ENCODE data around the gene URB1.
"Not testable (repeated sequence)": the region's sequence is repeated elsewhere in the genome, so short reads cannot be mapped to it uniquely, and the experiment has no call there.

Gene URB1

DNA sequence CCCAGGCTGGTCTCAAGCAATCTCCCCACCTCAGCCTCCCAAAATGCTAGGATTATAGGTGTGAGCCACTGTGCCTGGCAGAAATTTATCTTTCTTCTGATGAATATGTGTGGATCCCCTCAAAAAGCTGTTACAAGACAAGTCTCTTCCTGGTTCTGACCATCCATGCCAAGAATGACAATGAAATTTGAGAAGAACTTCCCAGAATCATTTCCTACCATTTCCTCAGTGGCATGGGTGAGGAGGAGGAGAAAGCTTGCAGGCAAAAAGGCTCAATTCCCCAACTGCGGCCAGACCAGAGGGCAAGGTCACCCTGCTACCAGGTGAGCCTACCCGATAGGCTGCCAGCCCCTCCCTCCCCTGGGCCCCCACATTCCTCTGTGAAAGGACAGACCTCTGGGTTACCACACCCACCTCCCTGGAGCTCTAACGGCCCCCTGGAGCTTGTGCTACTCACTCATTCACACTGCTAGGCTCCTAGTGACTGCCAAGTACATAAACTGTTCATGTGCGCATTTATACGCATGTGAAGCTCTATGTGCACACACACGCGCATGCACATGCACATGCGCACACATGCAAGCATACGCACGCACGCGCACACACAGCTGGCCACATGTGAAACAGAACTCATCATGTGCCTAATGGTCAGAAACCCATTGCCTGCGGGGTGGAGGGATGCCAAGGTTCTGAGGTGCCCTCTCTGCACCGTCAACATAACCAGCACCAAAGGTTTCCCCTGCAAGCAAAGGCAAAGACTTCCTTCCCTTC is 77.1 kb downstream of the URB1 start:
- no peak for DNase-seq

- DNase-seq = no peak
These were observed 78.0 kb downstream of the URB1 start for GRCh38 chr21:32314806-32315205.

DNA sequence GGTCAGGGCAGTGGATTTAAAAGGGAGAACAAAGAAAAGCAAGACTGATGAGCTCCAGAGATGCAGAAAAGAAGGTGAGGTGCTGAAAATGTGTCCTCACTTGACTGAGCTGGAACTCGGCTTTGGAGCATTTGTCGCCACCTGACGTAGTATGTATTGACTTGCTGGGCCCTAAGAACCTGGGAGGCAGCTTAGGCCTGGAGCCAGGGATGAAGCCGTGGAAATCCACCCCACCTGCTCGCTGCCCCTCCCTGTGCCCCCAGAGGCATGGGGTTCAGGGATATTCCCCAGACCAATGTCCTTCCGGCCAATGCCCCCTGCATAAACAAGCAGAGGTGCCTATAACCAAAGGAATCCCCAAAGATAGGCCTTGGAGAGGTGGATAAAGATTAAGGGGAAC is 79.8 kb downstream of the URB1 start:
- no peak for DNase-seq

- DNase-seq = no peak
These were observed 80.5 kb downstream of the URB1 start for GRCh38 chr21:32312326-32312725.

DNA sequence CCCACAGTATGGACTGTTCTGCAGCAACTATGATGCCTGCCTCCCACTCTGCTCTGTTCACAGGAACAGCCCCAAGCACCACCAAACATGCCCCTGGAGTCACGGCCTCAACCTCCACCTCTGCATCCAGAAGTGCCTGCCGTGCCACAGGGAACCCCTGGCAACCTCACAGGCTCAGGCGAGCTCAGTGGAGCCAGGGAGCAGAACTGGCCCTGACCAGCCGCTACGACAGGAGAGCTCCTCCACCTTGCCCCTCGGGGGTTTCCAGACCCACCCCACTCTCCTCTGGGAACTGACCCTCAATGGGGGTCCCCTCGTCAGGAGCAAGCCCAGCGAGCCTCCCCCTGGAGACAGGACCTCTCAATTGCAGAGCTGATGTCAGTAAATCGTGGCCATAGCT is 81.2 kb downstream of the URB1 start:
- DNase-seq = no peak

DNA sequence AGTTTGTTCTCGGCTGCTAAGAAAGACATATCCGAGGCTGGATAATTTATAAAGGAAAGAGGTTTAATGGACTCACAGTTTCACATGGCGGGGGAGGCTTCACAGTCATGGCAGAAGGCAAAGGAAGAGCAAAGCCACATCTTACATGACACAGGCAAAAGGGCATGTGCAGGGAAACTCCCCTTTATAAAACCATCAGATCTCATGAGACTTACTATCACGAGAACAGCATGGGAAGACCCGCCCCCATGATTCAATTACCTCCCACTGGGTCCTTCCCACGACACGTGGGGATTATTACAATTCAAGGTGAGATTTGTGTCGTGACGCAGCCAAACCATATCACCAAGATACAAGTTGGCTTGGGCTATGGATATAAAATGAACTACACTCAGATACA is 81.8 kb downstream of the URB1 start:
- not testable (repeated sequence) for DNase-seq

DNA sequence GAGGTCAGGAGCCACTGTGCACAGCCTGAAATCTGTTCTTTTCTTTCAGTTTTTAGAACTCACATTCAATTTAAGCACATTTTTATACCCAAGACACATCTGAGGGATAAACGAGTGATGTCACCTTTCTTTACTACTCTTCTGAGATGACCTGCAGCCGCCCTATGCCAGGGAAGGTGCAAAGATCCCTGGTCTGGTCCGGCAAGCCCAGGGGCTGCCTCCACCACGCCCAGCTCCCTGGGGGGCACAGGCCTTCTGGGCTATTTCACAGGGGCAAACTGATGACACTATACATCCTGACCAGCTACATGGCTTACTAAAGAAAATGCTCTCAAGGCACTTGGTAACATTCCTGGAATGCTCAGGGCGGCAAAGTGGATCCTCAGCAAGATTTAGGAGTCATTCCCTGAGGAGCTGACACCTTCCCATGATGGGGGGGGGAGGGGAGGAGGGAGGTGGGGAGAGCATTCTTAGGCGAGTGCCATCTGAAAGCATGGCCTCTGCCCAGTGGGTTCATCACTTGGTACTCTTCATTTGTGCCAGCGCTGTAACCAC is 82.8 kb downstream of the URB1 start:
- DNase-seq = no peak

DNA sequence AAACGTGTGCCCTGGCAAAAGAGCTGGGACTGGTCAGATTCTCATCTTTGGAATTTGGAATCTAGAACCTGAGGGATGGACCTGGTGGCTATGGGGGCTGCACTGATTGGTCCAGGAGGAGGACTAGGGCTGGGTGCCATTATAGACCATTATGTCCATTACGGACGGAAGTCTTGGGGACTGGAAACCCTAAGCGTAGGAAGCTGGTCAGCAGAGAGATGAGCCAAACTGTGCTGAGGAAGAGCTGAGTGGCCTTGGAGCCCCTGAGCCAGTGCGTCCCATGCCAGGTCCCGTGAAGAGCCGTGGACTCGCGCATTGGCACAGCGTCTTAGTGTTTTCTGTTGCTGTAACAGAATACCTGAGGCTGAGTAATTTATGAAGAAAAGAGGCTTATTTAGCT is 84.1 kb downstream of the URB1 start:
- DNase-seq = no peak

GRCh38 chr21:32307706-32308105 is 85.1 kb downstream of the URB1 start:
- no peak for DNase-seq

GRCh38 chr21:32306021-32306780 is 86.6 kb downstream of the URB1 start:
- DNase-seq = no peak

DNA sequence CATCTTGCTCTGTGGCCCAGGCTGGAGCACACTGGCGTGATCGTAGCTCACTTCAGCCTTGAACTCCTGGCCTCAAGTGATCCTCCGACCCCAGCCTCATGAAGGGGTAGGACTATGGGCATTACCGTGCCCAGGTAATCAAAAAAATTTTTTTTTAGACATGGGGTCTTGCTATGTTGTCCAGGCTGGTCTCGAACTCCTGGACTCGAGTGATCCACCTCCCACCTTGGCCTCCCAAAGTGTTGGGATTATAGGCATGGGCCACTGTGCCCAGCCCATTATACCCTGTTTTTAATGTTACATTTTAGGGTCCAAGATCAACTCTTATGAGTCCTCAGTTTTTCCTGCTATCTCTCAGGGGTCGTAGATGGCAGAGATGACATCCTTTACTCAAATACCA is 87.8 kb downstream of the URB1 start:
- DNase-seq = no peak

- no peak for DNase-seq
These were observed 89.4 kb downstream of the URB1 start for GRCh38 chr21:32303385-32303784.

- no peak for DNase-seq
These were observed 90.3 kb downstream of the URB1 start for GRCh38 chr21:32302560-32302959.

- no peak for DNase-seq
These were observed 91.2 kb downstream of the URB1 start for GRCh38 chr21:32301596-32301995.

DNA sequence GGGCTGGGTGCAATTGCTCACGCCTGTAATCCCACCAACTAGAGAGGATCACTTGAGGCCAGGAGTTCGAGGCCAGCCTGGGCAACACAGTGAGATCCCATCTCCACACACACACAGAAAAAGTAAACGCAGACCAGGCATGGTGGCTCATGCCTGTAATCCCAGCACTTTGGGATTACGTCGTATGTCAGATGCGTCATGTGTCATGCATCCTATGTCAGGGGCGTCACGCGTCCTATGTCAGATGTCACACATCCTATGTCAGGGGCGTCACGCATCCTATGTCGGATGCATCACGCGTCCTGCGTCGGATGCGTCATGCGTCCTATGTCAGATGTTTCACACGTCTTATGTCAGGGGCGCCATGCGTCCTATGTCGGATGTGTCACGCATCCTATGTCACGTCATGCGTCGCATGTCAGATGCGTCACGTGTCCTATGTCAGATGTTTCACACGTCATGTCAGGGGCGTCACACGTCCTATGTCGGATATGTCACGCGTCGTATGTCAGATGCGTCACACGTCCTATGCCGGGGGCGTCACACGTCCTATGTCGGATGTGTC is 92.6 kb downstream of the URB1 start:
- DNase-seq = no peak

- no peak for DNase-seq
These were observed 93.1 kb downstream of the URB1 start for GRCh38 chr21:32299695-32300094.

DNA sequence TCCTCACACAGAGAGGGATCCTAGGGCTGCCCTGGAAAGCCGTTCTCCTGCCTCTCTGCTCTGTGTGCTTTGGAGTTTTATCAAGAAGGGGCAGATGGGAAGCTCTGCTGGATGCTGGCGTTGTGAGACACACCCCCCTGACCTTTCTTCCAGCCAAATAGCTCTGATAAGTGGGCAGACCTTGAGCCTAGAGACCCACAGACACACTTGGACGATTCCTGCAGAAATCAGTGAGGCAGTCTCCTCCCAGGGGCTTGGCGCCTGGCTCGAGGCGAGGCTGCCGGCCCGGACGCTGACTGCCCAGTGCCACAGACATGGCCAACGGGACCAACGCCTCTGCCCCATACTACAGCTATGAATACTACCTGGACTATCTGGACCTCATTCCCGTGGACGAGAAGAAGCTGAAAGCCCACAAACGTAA is 94.1 kb downstream of the URB1 start, which contains the start of gene MRAP:
Gene MRAP, plus strand, starts transcription at position 198 of the 424 bp plus-strand sequence. Its CDS starts 117 bp downstream, at position 315.
- DNase-seq = no peak

DNA sequence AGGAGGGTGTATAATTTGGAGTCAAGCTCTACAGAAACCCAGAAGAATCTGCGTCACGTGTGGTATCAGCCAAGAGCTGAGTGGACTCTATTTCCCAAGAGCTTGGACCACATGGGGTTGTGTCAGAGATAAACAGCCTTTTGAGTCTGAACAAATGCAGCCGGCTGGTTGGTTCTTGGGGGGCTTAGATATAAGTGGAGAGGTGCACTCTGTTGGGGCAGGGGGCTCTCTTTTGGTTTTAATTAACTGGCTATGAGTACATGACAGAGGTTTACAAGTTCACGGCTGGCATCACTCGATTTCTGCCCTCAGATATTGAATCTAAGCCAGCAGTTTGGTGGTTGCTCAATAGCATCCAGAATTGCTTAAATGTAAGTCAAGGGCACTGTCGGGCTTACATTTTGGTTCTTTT is 94.7 kb downstream of the URB1 start:
- DNase-seq = no peak

GRCh38 chr21:32297449-32297848 is 95.4 kb downstream of the URB1 start:
- no peak for DNase-seq

DNA sequence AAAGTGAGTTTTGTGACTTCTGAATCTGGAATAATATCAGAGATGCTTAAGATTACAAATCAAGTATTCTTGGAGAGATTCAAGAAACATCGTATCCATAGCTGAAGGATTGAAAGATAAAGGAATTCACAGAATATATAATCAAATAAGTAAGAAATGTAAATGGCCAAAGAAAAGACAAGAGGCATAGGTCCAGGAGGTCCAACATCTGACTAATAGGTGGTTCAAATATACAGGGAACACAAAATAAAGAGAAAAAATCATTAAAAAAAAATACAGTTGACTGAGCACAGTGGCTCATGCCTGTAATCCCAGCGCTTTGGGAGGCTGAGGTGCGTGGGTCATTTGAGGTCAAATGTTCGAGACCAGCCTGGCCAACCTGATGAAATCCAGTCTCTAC is 107.3 kb downstream of the URB1 start:
- DNase-seq = no peak

DNA sequence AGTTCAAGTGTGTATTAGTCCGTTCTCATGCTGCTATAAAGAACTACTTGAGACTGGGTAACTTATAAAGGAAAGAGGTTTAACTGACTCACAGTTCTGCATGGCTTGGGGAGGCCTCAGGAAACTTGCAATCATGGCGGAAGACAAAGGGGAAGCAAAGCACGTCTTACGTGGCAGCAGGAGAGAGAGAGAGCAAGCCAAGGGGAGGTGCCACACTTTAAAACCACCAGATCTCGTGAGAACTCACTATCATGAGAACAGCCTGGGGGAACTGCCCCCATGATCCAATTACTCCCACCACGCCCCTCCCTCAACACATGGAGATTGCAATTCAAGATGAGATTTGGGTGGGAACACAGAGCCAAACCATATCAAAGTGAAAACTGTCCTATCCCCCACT is 109.8 kb downstream of the URB1 start:
- no peak for DNase-seq

DNA sequence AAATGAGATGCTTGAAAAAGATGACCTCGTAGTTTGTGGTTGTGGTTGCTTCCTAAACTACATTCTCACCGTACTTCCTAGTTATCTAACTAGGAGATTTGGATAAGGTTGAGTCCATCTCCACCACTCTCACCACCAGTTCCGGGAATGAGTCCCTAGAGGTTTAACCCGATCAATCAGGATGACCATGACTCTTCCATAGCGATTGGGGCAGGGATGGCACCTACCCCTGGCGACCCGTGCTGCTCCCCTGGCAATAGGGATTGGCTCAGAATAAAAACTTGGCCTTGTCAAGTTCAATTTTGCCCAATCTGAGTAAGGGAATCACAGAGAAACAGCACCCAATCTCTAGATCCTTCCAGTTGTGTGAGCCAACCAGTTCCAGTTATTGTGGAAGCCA is 111.3 kb downstream of the URB1 start:
- no peak for DNase-seq

DNA sequence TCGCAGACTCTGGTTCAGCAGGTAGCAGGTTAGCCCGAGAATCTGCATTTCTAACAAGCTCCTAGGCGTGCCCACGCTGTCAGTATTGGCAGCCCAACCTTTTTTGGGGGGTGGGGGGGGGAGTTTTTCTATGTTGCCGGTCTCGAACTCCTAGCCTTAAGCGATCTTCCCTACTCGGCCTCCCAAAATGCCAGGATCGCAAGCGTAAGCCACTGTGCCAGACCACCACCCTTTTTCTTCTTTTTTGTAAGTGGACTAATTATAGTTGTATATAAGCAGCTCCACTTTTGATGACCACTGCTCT is 113.5 kb downstream of the URB1 start:
- DNase-seq = no peak
